ENCODE measurements around the gene VPS26C. TPM values are rescaled to one million over a fixed set of nuclear protein-coding genes. Genes with fewer than 3 reads are reported as not detected.

VPS26C gene
- total RNA-seq, 1 experiment from 2014 or later: 47.4 TPM

GRCh38 chr21:37268186-37268503 is 1.0 kb upstream of the VPS26C start:
- intact Hi-C loops (cut with micrococcal nuclease; ENCODE audit: unreplicated experiment): loop anchor here (5.0 kb wide), 1 partner anchor 99 kb away; the partner anchor contains the start of gene DYRK1A
- POLR2A ChIA-PET: no interaction called here
- ATAC-seq: no peak
- in situ Hi-C loops (cut with HindIII; ENCODE audit: low pct_unique_long_range_greater_than_20kb, low sequenced_read_pairs): no loop called here
- H3K27ac ChIP-seq (ENCODE audit: low read length): peak overlapping the region; percentile 92
- no TSS peak for BruUV-seq (replicated peaks)
- no peaks in the 10 kb centered on the region for H3K9me3 ChIP-seq (ENCODE audit: control insufficient read depth, insufficient read depth, low read depth, low read length)
- no peaks in the 10 kb centered on the region for H3K27me3 ChIP-seq (ENCODE audit: control insufficient read depth, insufficient read depth, low read length)
- H3K4me1 ChIP-seq (ENCODE audit: control insufficient read depth, insufficient read depth, low read length): peaks cover 22% of the 10 kb centered on the region
- H3K36me3 ChIP-seq (ENCODE audit: control insufficient read depth, insufficient read depth, low read length): peaks cover 2% of the 10 kb centered on the region; the same call in 1 of the 2 replicates
- CTCF ChIA-PET: no interaction called here
- no peak for TF ChIP-seq REST (IDR thresholded peaks at IDR 0.05; ENCODE audit: insufficient read depth in 1 of 2, low read depth in 2 of 2, low read length in 1 of 2)
- no peak for TF ChIP-seq TCF7L2 (IDR thresholded peaks at IDR 0.05; ENCODE audit: low read depth, low read length)
- no peak for TF ChIP-seq POLR2AphosphoS5 (IDR thresholded peaks at IDR 0.05; ENCODE audit: low read depth, low read length)
- no peak for TF ChIP-seq SIN3A (IDR thresholded peaks at IDR 0.05; ENCODE audit: borderline replicate concordance, insufficient read depth, low read depth, low read length)
- no peak for TF ChIP-seq CTCF (IDR thresholded peaks at IDR 0.05)
- peak overlapping the region; percentile 70 to 83 for H3K4me3 ChIP-seq (ENCODE audit: low read depth in 2 of 2, low read length in 2 of 2)
- DNase-seq (ENCODE audit: low read depth, low spot score): no peak

- Histone ChIP-seq H3K4me3 (ENCODE audit: low read depth in 2 of 2, low read length in 2 of 2) (peak overlapping the region; percentile 70 to 83), H3K9me3 (ENCODE audit: control insufficient read depth, insufficient read depth, low read depth, low read length) (no peaks in the 10 kb centered on the region), H3K27me3 (ENCODE audit: control insufficient read depth, insufficient read depth, low read length) (no peaks in the 10 kb centered on the region), H3K4me1 (ENCODE audit: control insufficient read depth, insufficient read depth, low read length) (peaks cover 25% of the 10 kb centered on the region), H3K27ac (ENCODE audit: low read length) (peak overlapping the region; percentile 94), H3K36me3 (ENCODE audit: control insufficient read depth, insufficient read depth, low read length) (peaks cover 2% of the 10 kb centered on the region; the same call in 1 of the 2 replicates)
- ChIA-PET CTCF (interaction anchor here (0.6 to 0.7 kb wide), 2 partner anchors 12 to 14 kb away, joined by 3 read pairs; no protein-coding TSS in a partner anchor), POLR2A (no interaction called here)
- ATAC-seq (peak; percentile 44), DNase-seq (ENCODE audit: low read depth, low spot score) (no peak)
- intact Hi-C loops (cut with micrococcal nuclease; ENCODE audit: unreplicated experiment) (loop anchor here (5.0 kb wide), 1 partner anchor 101 kb away; the partner anchor contains the start of gene DYRK1A), in situ Hi-C loops (cut with HindIII; ENCODE audit: low pct_unique_long_range_greater_than_20kb, low sequenced_read_pairs) (no loop called here)
- TF ChIP-seq SIN3A (IDR thresholded peaks at IDR 0.05; ENCODE audit: borderline replicate concordance, insufficient read depth, low read depth, low read length): no peak
- TF ChIP-seq REST (IDR thresholded peaks at IDR 0.05; ENCODE audit: insufficient read depth in 1 of 2, low read depth in 2 of 2, low read length in 1 of 2): no peak
- TF ChIP-seq TCF7L2 (IDR thresholded peaks at IDR 0.05; ENCODE audit: low read depth, low read length): no peak
- no peak for TF ChIP-seq POLR2AphosphoS5 (IDR thresholded peaks at IDR 0.05; ENCODE audit: low read depth, low read length)
- no peak for TF ChIP-seq CTCF (IDR thresholded peaks at IDR 0.05)
- TSS peak; percentile 80 for BruUV-seq (replicated peaks)
These were observed 466 bp downstream of the VPS26C start for GRCh38 chr21:37266515-37267221.

Measured in Panc1 (cell line).